ENCODE measurements around the gene PDE4B. TPM values are rescaled to one million over a fixed set of nuclear protein-coding genes. Genes with fewer than 3 reads are reported as not detected.

The PDE4B gene
- total and polyA plus RNA-seq, 3 experiments from 2014 or later, result 29.7 to 34.5 (median 31.4) TPM

- peaks cover 0 to under 1% (median under 1%) of the 10 kb centered on the region in 3 donors for H3K4me1 Mint-ChIP-seq
- Histone ChIP-seq H3K4me1 (ENCODE audit: insufficient read depth, low read length) (no peaks in the 10 kb centered on the region), H3K4me3 (ENCODE audit: low read length) (no peak overlapping the region), H3K36me3 (ENCODE audit: insufficient read depth, low read length) (no peaks in the 10 kb centered on the region), H3K9me3 (ENCODE audit: low read length) (no peaks in the 10 kb centered on the region), H3K27me3 (ENCODE audit: insufficient read depth, low read length, poor library complexity, severe bottlenecking) (no peaks in the 10 kb centered on the region), H3K27ac (ENCODE audit: low read depth, low read length) (no peak overlapping the region)
- ChIA-PET CTCF (no interaction called here), POLR2A (no interaction called here)
- H3K4me3 Mint-ChIP-seq, result no peak overlapping the region
- H3K9me3 Mint-ChIP-seq, result peaks cover 7 to 13% (median 13%) of the 10 kb centered on the region in 5 donors
- no peak for DNase-seq
- no peak overlapping the region for H3K27ac Mint-ChIP-seq
- H3K36me3 Mint-ChIP-seq, result peaks cover 0 to 18% (median 3%) of the 10 kb centered on the region in 3 donors
- no peaks in the 10 kb centered on the region for H3K27me3 Mint-ChIP-seq
These were observed 594.0 kb downstream of the PDE4B start for GRCh38 chr1:66386712-66387111.

GRCh38 chr1:66388913-66389312 is 596.2 kb downstream of the PDE4B start:
- Mint-ChIP-seq H3K27me3 (no peaks in the 10 kb centered on the region), H3K36me3 (peaks cover 0 to 18% (median 3%) of the 10 kb centered on the region in 3 donors), H3K27ac (peak overlapping the region in 1 of 8 donors; percentile 40), H3K9me3 (peaks cover 6 to 13% (median 13%) of the 10 kb centered on the region in 5 donors), H3K4me1 (no peaks in the 10 kb centered on the region), H3K4me3 (no peak overlapping the region)
- H3K4me1 ChIP-seq (ENCODE audit: insufficient read depth, low read length), result no peaks in the 10 kb centered on the region
- no peak overlapping the region for H3K27ac ChIP-seq (ENCODE audit: low read depth, low read length)
- CTCF ChIA-PET, result interaction anchor here (0.8 to 1.5 kb wide), 3 partner anchors 47 to 107 kb away, joined by 3 read pairs; no protein-coding TSS in a partner anchor
- H3K9me3 ChIP-seq (ENCODE audit: low read length), result no peaks in the 10 kb centered on the region
- no peaks in the 10 kb centered on the region for H3K36me3 ChIP-seq (ENCODE audit: insufficient read depth, low read length)
- POLR2A ChIA-PET, result no interaction called here
- no peak for DNase-seq
- H3K4me3 ChIP-seq (ENCODE audit: low read length), result no peak overlapping the region
- no peaks in the 10 kb centered on the region for H3K27me3 ChIP-seq (ENCODE audit: insufficient read depth, low read length, poor library complexity, severe bottlenecking)

- ChIA-PET POLR2A (no interaction called here), CTCF (interaction anchor here (0.7 kb wide), 1 partner anchor 52 kb away, joined by 4 read pairs; no protein-coding TSS in a partner anchor)
These were observed 601.0 kb downstream of the PDE4B start for GRCh38 chr1:66393586-66394287.

GRCh38 chr1:66394603-66395002 is 601.9 kb downstream of the PDE4B start:
- CTCF ChIA-PET, result interaction anchor here (0.7 kb wide), 1 partner anchor 51 kb away, joined by 4 read pairs; no protein-coding TSS in a partner anchor
- POLR2A ChIA-PET, result no interaction called here
- H3K4me1 ChIP-seq (ENCODE audit: insufficient read depth, low read length), result no peaks in the 10 kb centered on the region

More at GRCh38 chr1:66393586-66394287, 601.0 kb downstream of the PDE4B start:
- Histone ChIP-seq H3K4me1 (ENCODE audit: insufficient read depth, low read length) (no peaks in the 10 kb centered on the region), H3K27ac (ENCODE audit: low read depth, low read length) (no peak overlapping the region), H3K4me3 (ENCODE audit: low read length) (no peak overlapping the region), H3K9me3 (ENCODE audit: low read length) (no peaks in the 10 kb centered on the region), H3K27me3 (ENCODE audit: insufficient read depth, low read length, poor library complexity, severe bottlenecking) (no peaks in the 10 kb centered on the region), H3K36me3 (ENCODE audit: insufficient read depth, low read length) (no peaks in the 10 kb centered on the region)
- H3K4me3 Mint-ChIP-seq, result no peak overlapping the region
- DNase-seq, result no peak
- H3K4me1 Mint-ChIP-seq, result no peaks in the 10 kb centered on the region
- H3K36me3 Mint-ChIP-seq, result peaks cover 0 to 5% (median 0%) of the 10 kb centered on the region in 3 donors
- no peak overlapping the region for H3K27ac Mint-ChIP-seq
- peaks cover 0 to 1% (median 0%) of the 10 kb centered on the region in 5 donors for H3K9me3 Mint-ChIP-seq
- H3K27me3 Mint-ChIP-seq, result no peaks in the 10 kb centered on the region

GRCh38 chr1:66395202-66396061 is 602.7 kb downstream of the PDE4B start:
- Mint-ChIP-seq H3K27me3 (no peaks in the 10 kb centered on the region), H3K36me3 (no peaks in the 10 kb centered on the region), H3K9me3 (no peaks in the 10 kb centered on the region), H3K27ac (peak overlapping the region in 1 of 8 donors; percentile 39), H3K4me3 (no peak overlapping the region), H3K4me1 (peaks cover 3 to 8% (median 7%) of the 10 kb centered on the region in 3 donors)
- POLR2A ChIA-PET, result no interaction called here
- DNase-seq, result no peak
- Histone ChIP-seq H3K27ac (ENCODE audit: low read depth, low read length) (no peak overlapping the region), H3K9me3 (ENCODE audit: low read length) (no peaks in the 10 kb centered on the region), H3K4me3 (ENCODE audit: low read length) (no peak overlapping the region), H3K27me3 (ENCODE audit: insufficient read depth, low read length, poor library complexity, severe bottlenecking) (no peaks in the 10 kb centered on the region), H3K4me1 (ENCODE audit: insufficient read depth, low read length) (no peaks in the 10 kb centered on the region), H3K36me3 (ENCODE audit: insufficient read depth, low read length) (no peaks in the 10 kb centered on the region)
- CTCF ChIA-PET, result no interaction called here

More at GRCh38 chr1:66394603-66395002, 601.9 kb downstream of the PDE4B start:
- Histone ChIP-seq H3K4me3 (ENCODE audit: low read length) (no peak overlapping the region), H3K27me3 (ENCODE audit: insufficient read depth, low read length, poor library complexity, severe bottlenecking) (no peaks in the 10 kb centered on the region), H3K27ac (ENCODE audit: low read depth, low read length) (no peak overlapping the region), H3K9me3 (ENCODE audit: low read length) (no peaks in the 10 kb centered on the region), H3K36me3 (ENCODE audit: insufficient read depth, low read length) (no peaks in the 10 kb centered on the region)
- DNase-seq, result no peak
- H3K4me3 Mint-ChIP-seq, result no peak overlapping the region
- peaks cover 0 to under 1% (median under 1%) of the 10 kb centered on the region in 3 donors for H3K4me1 Mint-ChIP-seq
- no peak overlapping the region for H3K27ac Mint-ChIP-seq
- H3K36me3 Mint-ChIP-seq, result peaks cover 0 to 2% (median 0%) of the 10 kb centered on the region in 3 donors
- no peaks in the 10 kb centered on the region for H3K9me3 Mint-ChIP-seq
- no peaks in the 10 kb centered on the region for H3K27me3 Mint-ChIP-seq

GRCh38 chr1:66396212-66396890 is 603.7 kb downstream of the PDE4B start:
- Histone ChIP-seq H3K4me1 (ENCODE audit: insufficient read depth, low read length) (no peaks in the 10 kb centered on the region), H3K27me3 (ENCODE audit: insufficient read depth, low read length, poor library complexity, severe bottlenecking) (no peaks in the 10 kb centered on the region), H3K4me3 (ENCODE audit: low read length) (no peak overlapping the region), H3K36me3 (ENCODE audit: insufficient read depth, low read length) (no peaks in the 10 kb centered on the region), H3K9me3 (ENCODE audit: low read length) (no peaks in the 10 kb centered on the region), H3K27ac (ENCODE audit: low read depth, low read length) (no peak overlapping the region)
- H3K36me3 Mint-ChIP-seq, result no peaks in the 10 kb centered on the region
- H3K27me3 Mint-ChIP-seq, result no peaks in the 10 kb centered on the region
- no peak overlapping the region for H3K4me3 Mint-ChIP-seq
- H3K27ac Mint-ChIP-seq, result no peak overlapping the region
- POLR2A ChIA-PET, result no interaction called here
- no peak for DNase-seq
- no peaks in the 10 kb centered on the region for H3K9me3 Mint-ChIP-seq
- H3K4me1 Mint-ChIP-seq, result peaks cover 4 to 8% (median 7%) of the 10 kb centered on the region in 3 donors
- CTCF ChIA-PET, result no interaction called here

- Mint-ChIP-seq H3K27ac (no peak overlapping the region), H3K4me1 (peaks cover 5 to 8% (median 7%) of the 10 kb centered on the region in 3 donors), H3K27me3 (no peaks in the 10 kb centered on the region), H3K4me3 (no peak overlapping the region), H3K9me3 (no peaks in the 10 kb centered on the region), H3K36me3 (no peaks in the 10 kb centered on the region)
- H3K27ac ChIP-seq (ENCODE audit: low read depth, low read length), result no peak overlapping the region
- ChIA-PET POLR2A (no interaction called here), CTCF (no interaction called here)
- H3K9me3 ChIP-seq (ENCODE audit: low read length), result no peaks in the 10 kb centered on the region
- DNase-seq, result no peak
- no peaks in the 10 kb centered on the region for H3K27me3 ChIP-seq (ENCODE audit: insufficient read depth, low read length, poor library complexity, severe bottlenecking)
- H3K4me1 ChIP-seq (ENCODE audit: insufficient read depth, low read length), result no peaks in the 10 kb centered on the region
- no peak overlapping the region for H3K4me3 ChIP-seq (ENCODE audit: low read length)
- H3K36me3 ChIP-seq (ENCODE audit: insufficient read depth, low read length), result no peaks in the 10 kb centered on the region
These were observed 604.5 kb downstream of the PDE4B start for GRCh38 chr1:66397192-66397591.

All from CD8-positive, alpha-beta memory T cell (primary cell).